Epithelial cell of prostate (primary cell): Measurements from ENCODE around the gene KIFBP.
"Not testable (repeated sequence)": the region's sequence is repeated elsewhere in the genome, so short reads cannot be mapped to it uniquely, and the experiment has no call there.

Experiments
- DNase-seq: peaks from one replicate; pipeline ENCODE4 v3.0.0-alpha.2; 2011; ENCODE audit warnings: low read depth, low spot score
- H3K27ac ChIP-seq: fragments of 450-650 bp; 2 replicates; pipeline ENCODE4 v1.5.1; 2017; ENCODE audit warnings: mild to moderate bottlenecking

The KIFBP gene

GRCh38 chr10:68992636-68993440 lies 4.2 kb downstream of the KIFBP start:
- H3K27ac ChIP-seq = peak overlapping the region; percentile 39

DNA sequence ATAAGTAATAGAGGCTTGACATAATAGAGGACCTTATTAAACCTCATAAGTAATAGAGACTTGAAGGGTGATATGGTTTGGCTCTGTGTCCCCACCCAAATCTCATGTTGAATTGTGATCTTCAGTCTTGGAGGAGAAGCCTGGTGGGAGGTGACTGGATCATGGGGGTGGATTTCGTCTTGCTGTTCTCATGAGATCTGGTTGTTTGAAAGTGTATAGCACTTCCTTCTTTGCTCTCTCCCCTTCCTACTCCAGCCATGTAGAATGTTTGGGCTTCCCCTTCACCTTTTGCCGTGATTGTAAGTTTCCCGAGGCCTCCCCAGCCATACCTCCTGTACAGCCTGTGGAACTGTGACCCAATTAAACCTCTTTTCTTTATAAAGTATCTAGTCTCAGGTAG lies 8.6 kb downstream of the KIFBP start:
- peak overlapping the region; percentile 8 for H3K27ac ChIP-seq
- no peak for DNase-seq

More at GRCh38 chr10:68992636-68993440, 4.2 kb downstream of the KIFBP start:
- peak; percentile 31 for DNase-seq

DNA sequence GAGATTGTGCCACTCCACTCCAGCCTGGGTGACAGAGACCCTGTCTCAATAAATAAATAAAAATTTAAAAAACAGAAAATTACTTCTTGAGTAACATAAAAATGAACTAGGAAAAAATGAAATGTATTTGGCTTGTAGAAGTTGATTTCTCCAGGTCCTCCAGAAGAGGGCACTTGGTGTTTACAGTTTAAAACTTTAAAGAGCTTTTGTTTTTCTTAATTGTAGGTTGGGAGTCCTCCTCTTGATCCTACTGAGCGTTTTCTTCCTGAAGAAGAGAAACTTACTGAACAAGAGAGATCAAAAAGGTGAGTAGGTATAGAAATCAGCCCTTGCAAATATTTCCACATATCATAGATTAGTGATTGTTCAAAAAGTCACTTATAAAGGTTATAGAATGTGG lies 16.2 kb downstream of the KIFBP start:
- DNase-seq = no peak
- no peak overlapping the region for H3K27ac ChIP-seq

- no peak for DNase-seq
- no peak overlapping the region for H3K27ac ChIP-seq
These were observed 17.3 kb downstream of the KIFBP start for GRCh38 chr10:69005704-69006485.

GRCh38 chr10:69007260-69007659 lies 18.7 kb downstream of the KIFBP start:
- DNase-seq = no peak
- no peak overlapping the region for H3K27ac ChIP-seq

DNA sequence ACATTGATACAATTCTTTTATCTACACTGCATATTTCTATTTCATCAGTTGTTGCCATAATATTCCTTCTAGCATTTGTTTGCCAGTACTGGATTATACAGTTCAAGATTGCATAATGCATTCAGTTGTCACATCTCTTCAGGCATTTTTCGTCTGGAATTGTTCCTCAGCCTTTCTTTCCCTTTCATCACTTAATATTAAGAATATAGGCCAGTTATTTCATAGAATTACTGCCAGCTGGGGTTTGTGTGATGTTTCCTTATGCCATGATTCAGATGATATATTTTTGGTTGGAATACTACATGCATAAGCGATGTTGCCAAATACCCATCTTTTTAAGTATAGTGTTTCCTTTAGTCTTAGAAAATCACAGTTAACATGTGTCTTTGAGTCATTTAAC lies 20.8 kb downstream of the KIFBP start:
- no peak overlapping the region for H3K27ac ChIP-seq
- DNase-seq = no peak

DNA sequence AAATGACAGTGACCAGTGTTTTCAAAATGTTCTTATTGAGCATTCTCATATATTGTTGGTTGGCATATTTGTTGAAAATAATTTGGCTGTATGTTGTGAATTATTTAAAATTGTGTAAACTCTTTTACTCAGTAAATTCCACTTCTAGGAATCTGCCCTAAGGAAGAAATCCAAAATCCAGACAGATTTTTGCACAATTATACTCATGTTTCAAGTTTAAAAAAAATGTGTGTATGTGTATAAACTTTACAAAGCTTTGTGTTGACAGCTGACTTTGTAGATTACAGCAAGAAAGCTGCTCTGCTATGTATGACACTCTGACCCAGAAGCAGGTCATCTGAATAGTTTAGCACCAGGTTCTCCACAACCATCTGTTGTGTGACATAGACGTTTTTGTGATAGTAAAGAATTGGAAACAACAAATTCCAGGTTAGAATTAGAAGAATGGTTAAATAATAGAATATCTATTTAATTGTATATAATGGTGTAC lies 21.6 kb downstream of the KIFBP start:
- no peak overlapping the region for H3K27ac ChIP-seq
- DNase-seq = no peak

DNA sequence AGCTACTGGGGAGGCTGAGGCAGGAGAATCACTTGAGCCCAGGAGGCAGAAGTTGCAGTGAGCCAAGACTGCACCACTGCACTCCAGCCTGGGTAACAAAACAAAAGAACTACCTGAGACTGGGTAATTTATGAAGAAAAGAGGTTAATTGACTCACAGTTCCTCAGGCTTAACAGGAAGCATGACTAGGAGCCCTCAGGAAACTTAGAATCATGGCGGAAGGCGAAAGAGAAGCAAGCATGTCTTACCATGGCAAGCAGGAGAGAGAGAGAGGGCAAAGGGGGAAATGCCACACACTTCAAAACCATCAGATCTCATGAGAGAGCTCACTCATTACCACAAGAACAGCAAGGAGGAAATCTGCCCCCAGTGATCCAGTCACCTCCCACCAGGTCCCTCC lies 24.2 kb downstream of the KIFBP start:
- not testable (repeated sequence) for DNase-seq
- peak overlapping the region; percentile 70 for H3K27ac ChIP-seq

DNA sequence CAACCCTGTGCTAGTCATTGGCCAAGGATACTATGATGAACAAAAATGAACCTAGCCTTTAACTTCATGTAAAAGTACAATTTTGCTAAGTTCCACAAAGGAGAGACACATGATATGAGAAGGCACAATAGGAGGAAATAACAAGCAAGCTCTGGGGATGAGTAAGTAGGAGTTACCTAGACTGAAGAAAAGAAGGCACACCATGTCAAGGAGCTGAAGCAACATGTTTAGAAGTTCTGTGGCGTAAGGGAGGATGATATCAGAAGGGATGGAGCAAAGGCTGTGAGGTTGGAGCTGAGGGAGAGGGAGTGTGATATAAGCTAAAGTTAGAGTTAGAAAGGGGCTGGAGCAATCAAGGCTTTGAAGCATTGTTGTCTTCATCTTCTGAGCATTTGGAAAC lies 25.6 kb downstream of the KIFBP start:
- peak overlapping the region; percentile 70 for H3K27ac ChIP-seq
- DNase-seq = no peak

GRCh38 chr10:69018613-69019012 lies 30.0 kb downstream of the KIFBP start:
- no peak for DNase-seq

GRCh38 chr10:69022611-69023010 lies 34.0 kb downstream of the KIFBP start:
- H3K27ac ChIP-seq = no peak overlapping the region

More at GRCh38 chr10:69018613-69019012, 30.0 kb downstream of the KIFBP start:
- no peak overlapping the region for H3K27ac ChIP-seq

DNA sequence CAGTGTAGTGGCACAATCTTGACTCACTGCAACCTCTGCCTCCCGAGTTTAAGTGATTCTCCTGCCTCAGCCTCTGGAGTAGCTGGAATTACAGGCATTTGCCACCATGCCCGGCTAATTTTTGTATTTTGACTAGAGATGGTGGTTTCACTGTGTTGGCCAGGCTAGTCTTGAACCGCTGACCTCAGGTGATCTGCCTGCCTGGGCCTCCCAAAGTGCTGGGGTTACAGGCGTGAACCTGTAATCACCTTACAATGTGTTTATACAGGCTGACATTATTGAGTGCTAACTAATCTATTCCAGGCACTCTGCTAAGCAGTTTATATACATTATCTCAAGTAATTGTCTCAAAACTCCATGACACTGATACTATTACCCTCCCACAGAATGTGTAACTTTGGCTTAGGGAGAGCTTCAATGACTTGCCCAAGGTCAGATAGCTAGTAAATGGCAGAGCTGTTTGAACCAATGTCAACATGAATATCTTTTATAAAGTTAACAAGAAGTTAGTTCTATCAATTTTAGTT lies 36.8 kb downstream of the KIFBP start:
- H3K27ac ChIP-seq = no peak overlapping the region
- no peak for DNase-seq

More at GRCh38 chr10:69022611-69023010, 34.0 kb downstream of the KIFBP start:
- DNase-seq = no peak

GRCh38 chr10:69033256-69033655 lies 44.7 kb downstream of the KIFBP start:
- no peak overlapping the region for H3K27ac ChIP-seq
- DNase-seq = no peak

GRCh38 chr10:69037489-69037888 lies 48.9 kb downstream of the KIFBP start:
- no peak for DNase-seq
- no peak overlapping the region for H3K27ac ChIP-seq

- H3K27ac ChIP-seq, DNase-seq: not testable (repeated sequence)
These were observed 52.3 kb downstream of the KIFBP start for GRCh38 chr10:69040904-69041303.

DNA sequence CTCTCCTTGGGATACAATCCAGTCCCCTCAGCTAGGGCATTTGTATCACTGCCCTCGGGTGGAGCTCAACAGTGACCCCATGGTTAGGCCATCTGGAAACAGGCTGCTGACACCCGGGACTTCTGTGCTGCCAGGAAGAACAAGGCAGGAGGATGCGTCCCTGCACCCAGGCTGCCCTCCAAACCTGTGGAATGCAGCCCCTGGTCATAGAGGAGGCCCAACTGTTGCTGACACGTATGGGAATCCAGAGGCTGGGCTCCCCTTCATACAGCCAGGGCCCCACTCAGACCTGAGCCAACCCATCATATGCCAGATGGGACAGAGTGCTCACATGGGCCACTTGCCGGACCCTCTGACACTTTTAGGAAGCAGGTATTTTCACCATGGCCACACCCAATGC lies 53.8 kb downstream of the KIFBP start:
- no peak for DNase-seq
- no peak overlapping the region for H3K27ac ChIP-seq

DNA sequence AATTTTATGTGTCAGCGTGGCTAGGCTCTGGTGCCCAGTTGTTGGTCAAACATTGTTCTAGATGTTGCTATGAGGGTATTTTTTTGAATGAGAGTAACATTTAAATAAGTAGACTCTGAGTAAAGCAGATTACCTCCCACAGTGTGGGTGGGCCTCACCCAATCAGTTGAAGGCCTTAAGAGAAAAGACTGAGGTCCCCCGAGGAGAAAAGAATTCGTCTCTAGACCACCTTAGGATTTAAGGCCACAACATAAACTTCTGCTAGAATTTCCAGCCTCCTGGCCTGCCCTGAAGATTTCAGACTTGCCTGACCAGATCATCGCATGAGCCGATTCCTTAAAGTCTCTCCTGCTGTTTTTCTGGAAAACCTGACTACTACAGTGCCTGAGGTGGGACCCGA lies 54.2 kb downstream of the KIFBP start:
- H3K27ac ChIP-seq = no peak overlapping the region

GRCh38 chr10:69043931-69044531 lies 55.4 kb downstream of the KIFBP start:
- H3K27ac ChIP-seq = peak overlapping the region; percentile 96
- DNase-seq = no peak

More for the DNA sequence above, 54.2 kb downstream of the KIFBP start:
- DNase-seq = no peak

DNA sequence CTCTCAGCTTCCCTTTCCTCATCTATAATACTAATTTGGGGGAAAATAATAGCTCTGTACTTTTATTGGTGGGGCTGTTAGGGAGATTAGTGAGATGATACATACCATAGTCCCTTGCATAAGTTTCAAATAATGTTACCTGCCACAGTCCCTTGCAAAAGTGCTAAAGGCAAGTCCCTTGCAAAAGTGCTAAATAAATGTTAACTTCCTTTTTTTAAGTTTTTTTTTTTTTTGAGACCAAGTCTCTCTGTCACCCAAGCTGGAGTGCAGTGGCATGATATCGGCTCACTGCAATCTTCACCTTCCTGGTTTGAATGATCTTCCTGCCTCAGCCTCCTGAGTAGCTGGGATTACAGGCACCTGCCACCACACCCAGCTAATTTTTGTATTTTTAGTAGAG lies 55.9 kb downstream of the KIFBP start:
- peak overlapping the region; percentile 96 for H3K27ac ChIP-seq
- DNase-seq = no peak
